H9 (cell line): ENCODE data around the gene CEMIP2. TPM values are rescaled to one million over a fixed set of nuclear protein-coding genes. Genes with fewer than 3 reads are reported as not detected.

Experiments
- DNase-seq: peaks from one replicate; pipeline ENCODE4 v3.0.0-alpha.2; 2017
- H2AFZ ChIP-seq: one replicate; pipeline ENCODE4 v1.6.1; 2013; ENCODE audit warnings: mild to moderate bottlenecking, low read length, control low read depth, moderate library complexity
- H2AK5ac ChIP-seq: 2 replicates; pipeline ENCODE4 v1.6.1; 2013; ENCODE audit warnings: low read length, control low read depth, mixed read lengths; ENCODE audit not compliant: insufficient read length
- H2BK120ac ChIP-seq: one replicate; pipeline ENCODE4 v1.6.1; 2013; ENCODE audit warnings: low read depth, mild to moderate bottlenecking, low read length, control low read depth, inconsistent platforms; ENCODE audit not compliant: poor library complexity, severe bottlenecking
- H2BK12ac ChIP-seq: 2 replicates; pipeline ENCODE4 v1.6.1; 2013; ENCODE audit warnings: low read length, control low read depth, mixed read lengths, low read depth; ENCODE audit not compliant: insufficient read length
- H2BK15ac ChIP-seq: 2 replicates; pipeline ENCODE4 v1.6.1; 2013; ENCODE audit warnings: low read depth, low read length, control low read depth
- H2BK20ac ChIP-seq: one replicate; pipeline ENCODE4 v1.6.1; 2013; ENCODE audit warnings: low read depth, mild to moderate bottlenecking, low read length, control low read depth, inconsistent platforms; ENCODE audit not compliant: poor library complexity, severe bottlenecking
- H2BK5ac ChIP-seq: 2 replicates; pipeline ENCODE4 v1.6.1; 2013; ENCODE audit warnings: low read length, control low read depth, mixed read lengths; ENCODE audit not compliant: insufficient read length
- H3K14ac ChIP-seq: 2 replicates; pipeline ENCODE4 v1.6.1; 2013; ENCODE audit warnings: low read length, control low read depth; ENCODE audit not compliant: insufficient read depth
- H3K18ac ChIP-seq: 2 replicates; pipeline ENCODE4 v1.6.1; 2013; ENCODE audit warnings: low read depth, mild to moderate bottlenecking, mixed read lengths, low read length, control low read depth; ENCODE audit not compliant: insufficient read length
- H3K23ac ChIP-seq: 2 replicates; pipeline ENCODE4 v1.6.1; 2013; ENCODE audit warnings: low read length, control low read depth, mixed read lengths, low read depth; ENCODE audit not compliant: insufficient read length
- H3K23me2 ChIP-seq: 2 replicates; pipeline ENCODE4 v1.6.1; 2013; ENCODE audit warnings: low read depth, mild to moderate bottlenecking, mixed read lengths, low read length, control low read depth; ENCODE audit not compliant: insufficient read length, poor library complexity, severe bottlenecking
- H3K27ac ChIP-seq: 2 replicates; pipeline ENCODE4 v1.5.1; 2013; ENCODE audit warnings: low read length, control low read depth, mixed read lengths, low read depth; ENCODE audit not compliant: insufficient read length
- H3K27me3 ChIP-seq: 2 replicates; pipeline ENCODE4 v1.6.1; 2013; ENCODE audit warnings: low read length, control low read depth, inconsistent platforms; ENCODE audit not compliant: insufficient read depth
- H3K4ac ChIP-seq: 2 replicates; pipeline ENCODE4 v1.6.1; 2013; ENCODE audit warnings: low read depth, mild to moderate bottlenecking, control low read depth, inconsistent platforms, low read length, moderate library complexity
- H3K4me1 ChIP-seq: 2 replicates; pipeline ENCODE4 v1.6.1; 2013; ENCODE audit warnings: low read length, control low read depth, inconsistent platforms; ENCODE audit not compliant: insufficient read depth
- H3K4me2 ChIP-seq: 2 replicates; pipeline ENCODE4 v1.6.1; 2013; ENCODE audit warnings: low read length, control low read depth, mixed read lengths; ENCODE audit not compliant: insufficient read length, insufficient read depth
- H3K56ac ChIP-seq: 2 replicates; pipeline ENCODE4 v1.6.1; 2013; ENCODE audit warnings: low read depth, mild to moderate bottlenecking, mixed read lengths, low read length, control low read depth; ENCODE audit not compliant: insufficient read length
- H3K79me1 ChIP-seq: 2 replicates; pipeline ENCODE4 v1.6.1; 2013; ENCODE audit warnings: low read depth, mild to moderate bottlenecking, moderate library complexity, low read length, control low read depth, inconsistent platforms; ENCODE audit not compliant: insufficient read depth, poor library complexity, severe bottlenecking
- H3K79me2 ChIP-seq: 2 replicates; pipeline ENCODE4 v1.6.1; 2013; ENCODE audit warnings: low read length, control low read depth, inconsistent platforms; ENCODE audit not compliant: insufficient read depth
- H3K9ac ChIP-seq: 2 replicates; pipeline ENCODE4 v1.6.1; 2013; ENCODE audit warnings: low read length, control low read depth, mixed read lengths; ENCODE audit not compliant: insufficient read length; ENCODE audit errors: extremely low read depth
- H3K9me3 ChIP-seq: one replicate; pipeline ENCODE4 v1.6.1; 2013; ENCODE audit warnings: low read depth, low read length, inconsistent platforms; ENCODE audit not compliant: control insufficient read depth
- H3T11ph ChIP-seq: one replicate; pipeline ENCODE4 v1.6.1; 2013; ENCODE audit warnings: mild to moderate bottlenecking, low read length, control low read depth, inconsistent platforms
- H4K20me1 ChIP-seq: one replicate; pipeline ENCODE4 v1.6.1; 2013; ENCODE audit not compliant: control insufficient read depth, insufficient read length, insufficient read depth
- H4K5ac ChIP-seq: 2 replicates; pipeline ENCODE4 v1.6.1; 2013; ENCODE audit warnings: low read depth, mild to moderate bottlenecking, mixed read lengths, low read length, control low read depth; ENCODE audit not compliant: insufficient read length
- H4K8ac ChIP-seq: replicated peaks from 2 replicates; pipeline ENCODE4 v1.6.1; 2013; ENCODE audit warnings: low read length, control low read depth, mixed read lengths, low read depth; ENCODE audit not compliant: insufficient read length
- H4K91ac ChIP-seq: 2 replicates; pipeline ENCODE4 v1.6.1; 2013; ENCODE audit warnings: low read depth, mild to moderate bottlenecking, moderate library complexity, mixed read lengths, low read length, control low read depth; ENCODE audit not compliant: insufficient read length
- H3K27ac Mint-ChIP-seq, 3 experiments: 2 replicates in 2 of 3; 3 replicates in 1 of 3; pipeline ENCODE4 v1.8.0; 2020 to 2021; ENCODE audit warnings: mixed read lengths in 3 of 3, mild to moderate bottlenecking in 1 of 3, moderate library complexity in 1 of 3
- H3K27me3 Mint-ChIP-seq: 2 replicates; pipeline ENCODE4 v1.8.0; 2021; ENCODE audit warnings: low read depth, mild to moderate bottlenecking, moderate library complexity, mixed read lengths
- H3K36me3 Mint-ChIP-seq, 3 experiments: 2 replicates in 2 of 3; 3 replicates in 1 of 3; pipeline ENCODE4 v1.8.0; 2020 to 2021; ENCODE audit warnings: low read depth in 3 of 3, mixed read lengths in 3 of 3; ENCODE audit not compliant: insufficient read depth in 1 of 3
- H3K4me1 Mint-ChIP-seq, 2 experiments: 2 replicates each; pipeline ENCODE4 v1.8.0; 2020; ENCODE audit warnings: mixed read lengths in 2 of 2
- H3K4me3 Mint-ChIP-seq, 2 experiments: 2 replicates in 1 of 2; 3 replicates in 1 of 2; pipeline ENCODE4 v1.8.0; 2020 to 2021; ENCODE audit warnings: mild to moderate bottlenecking in 2 of 2, mixed read lengths in 2 of 2, moderate library complexity in 1 of 2
- H3K9me3 Mint-ChIP-seq, 2 experiments: 2 replicates in 1 of 2; 3 replicates in 1 of 2; pipeline ENCODE4 v1.8.0; 2020; ENCODE audit warnings: mild to moderate bottlenecking in 2 of 2, mixed read lengths in 2 of 2, moderate library complexity in 1 of 2
- CTCF ChIP-seq: fragments of 200-600 bp; sonication (generic); conservative IDR thresholded peaks from 3 replicates; pipeline ENCODE4 v1.8.0; 2021; ENCODE audit warnings: antibody characterized with exemption, mild to moderate bottlenecking
- WGBS: extraction: QIAGEN DNeasy Blood & Tissue Kit; methylation state at CpG from one replicate; pipeline ENCODE4 v1.1.7; 2013; ENCODE audit warnings: missing lambda C conversion rate, low lambda C conversion rate, mixed read lengths; ENCODE audit not compliant: insufficient read length; ENCODE audit errors: extremely low coverage; 5-methylcytosine and 5-hydroxymethylcytosine counted together
- total RNA-seq: library from RNA; stranded (reverse); gene quantifications from 2 replicates; pipeline ENCODE4 v1.2.1, GENCODE V29; 2021

The CEMIP2 gene
- total RNA-seq, 1 experiment from 2014 or later = 77.2 TPM

GRCh38 chr9:71690063-71690688 lies 78.1 kb downstream of the CEMIP2 start:
- H3K4ac ChIP-seq = no peak overlapping the region
- no peak overlapping the region for H3K4me3 Mint-ChIP-seq
- H2BK5ac ChIP-seq = no peak overlapping the region
- no peak for TF ChIP-seq CTCF
- H4K5ac ChIP-seq = no peak overlapping the region
- no peak overlapping the region for H3K27ac Mint-ChIP-seq
- no peak overlapping the region for H4K8ac ChIP-seq
- no peak overlapping the region for H3K23ac ChIP-seq
- H2BK15ac ChIP-seq = no peak overlapping the region
- no peak overlapping the region for H3K27ac ChIP-seq
- H2AFZ ChIP-seq = no peak overlapping the region
- H3K9me3 ChIP-seq = no peaks in the 10 kb centered on the region
- no peak overlapping the region for H3T11ph ChIP-seq
- no peak overlapping the region for H4K91ac ChIP-seq
- no peak overlapping the region for H3K9ac ChIP-seq
- peaks cover 9 to 12% of the 10 kb centered on the region in 2 experiments for H3K4me1 Mint-ChIP-seq
- H3K36me3 Mint-ChIP-seq = peaks cover 38 to 74% (median 73%) of the 10 kb centered on the region in 3 experiments
- H2AK5ac ChIP-seq = no peak overlapping the region
- H3K9me3 Mint-ChIP-seq = no peaks in the 10 kb centered on the region
- H2BK120ac ChIP-seq = no peak overlapping the region
- H3K27me3 Mint-ChIP-seq = no peaks in the 10 kb centered on the region
- no peaks in the 10 kb centered on the region for H3K79me1 ChIP-seq
- H3K27me3 ChIP-seq = no peaks in the 10 kb centered on the region
- no peak overlapping the region for H2BK20ac ChIP-seq
- no peak for DNase-seq
- H3K79me2 ChIP-seq = 0 out of 2 replicates have a peak, but pooled peaks cover 1% of the 10 kb centered on the region
- no peak overlapping the region for H2BK12ac ChIP-seq
- H3K4me1 ChIP-seq = no peaks in the 10 kb centered on the region
- no peak overlapping the region for H3K14ac ChIP-seq
- H3K23me2 ChIP-seq = no peaks in the 10 kb centered on the region
- H3K56ac ChIP-seq = no peak overlapping the region
- no peak overlapping the region for H3K18ac ChIP-seq
- no peaks in the 10 kb centered on the region for H4K20me1 ChIP-seq
- WGBS = no CpG with 5 or more reads among the region's 10 CpGs
- H3K4me2 ChIP-seq = no peak overlapping the region
